RKO (cell line): Measurements from ENCODE around the gene ALKBH7.
A peak's percentile ranks its signal among the peaks of the same experiment; 100 is the strongest.

Source experiments
- DNase-seq: peaks from one replicate; pipeline ENCODE4 v3.0.0-alpha.2; 2016; ENCODE audit warnings: low spot score

ALKBH7 gene

GRCh38 chr19:6402058-6402457, 29.5 kb downstream of the ALKBH7 start:
- no peak for DNase-seq

GRCh38 chr19:6402837-6403608, 30.4 kb downstream of the ALKBH7 start:
- DNase-seq: no peak

GRCh38 chr19:6406401-6406800, 33.8 kb downstream of the ALKBH7 start:
- no peak for DNase-seq

GRCh38 chr19:6409346-6409745, 36.8 kb downstream of the ALKBH7 start:
- no peak for DNase-seq

DNA sequence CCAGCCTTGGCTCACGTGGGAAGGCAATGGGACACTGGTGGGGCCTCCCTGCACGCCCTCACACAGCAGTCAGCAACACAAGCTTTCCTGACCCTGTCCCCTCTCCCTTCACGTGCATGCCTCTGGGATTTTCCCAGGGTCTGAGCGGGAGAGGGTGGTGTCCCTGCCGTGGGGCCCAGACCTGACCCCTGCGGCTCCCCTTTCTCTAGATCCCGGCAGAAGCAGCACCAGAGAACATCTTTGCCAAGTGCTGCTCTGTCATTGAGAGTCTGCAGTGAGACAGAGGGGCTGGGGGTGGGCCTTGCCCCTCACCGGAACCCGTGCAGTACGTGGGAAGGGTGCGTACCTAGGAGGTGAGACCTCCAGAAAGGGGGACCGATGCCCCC, 39.5 kb downstream of the ALKBH7 start:
- no peak for DNase-seq

DNA sequence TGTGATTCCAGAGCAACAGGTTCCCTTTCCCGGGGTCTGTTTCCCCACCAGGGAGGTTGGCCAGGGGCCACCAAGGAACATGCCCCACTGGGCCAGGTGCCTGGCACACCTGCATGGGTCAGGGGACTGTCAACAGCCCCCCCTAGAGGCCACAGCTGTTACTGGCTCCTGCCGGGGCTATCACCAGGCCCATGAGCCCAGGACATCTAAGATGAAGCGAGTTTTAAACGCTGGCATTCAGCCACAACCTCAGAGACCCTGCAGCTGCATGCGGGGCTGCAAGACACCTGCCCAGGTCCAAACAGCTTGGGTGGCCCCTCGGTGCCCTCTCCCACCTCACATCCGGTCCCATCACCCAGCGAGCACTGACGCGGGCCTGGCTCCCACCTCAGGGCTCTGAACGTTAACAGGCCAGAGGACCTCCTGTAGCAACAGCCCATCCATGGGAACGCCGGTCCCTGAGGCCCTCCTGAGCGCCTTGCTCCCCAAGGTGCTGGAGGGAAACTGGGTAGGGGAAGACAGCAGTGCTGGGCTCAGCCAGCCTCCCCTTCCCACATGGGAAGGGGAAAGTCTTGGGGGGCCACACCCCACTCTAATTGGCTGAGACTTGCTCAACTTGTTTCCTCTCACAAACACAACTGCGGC, 40.0 kb downstream of the ALKBH7 start:
- DNase-seq: no peak

- DNase-seq: no peak
Observed at GRCh38 chr19:6413291-6413690, 40.7 kb downstream of the ALKBH7 start.

- DNase-seq: no peak
Observed at GRCh38 chr19:6413721-6414643, 41.4 kb downstream of the ALKBH7 start.

DNA sequence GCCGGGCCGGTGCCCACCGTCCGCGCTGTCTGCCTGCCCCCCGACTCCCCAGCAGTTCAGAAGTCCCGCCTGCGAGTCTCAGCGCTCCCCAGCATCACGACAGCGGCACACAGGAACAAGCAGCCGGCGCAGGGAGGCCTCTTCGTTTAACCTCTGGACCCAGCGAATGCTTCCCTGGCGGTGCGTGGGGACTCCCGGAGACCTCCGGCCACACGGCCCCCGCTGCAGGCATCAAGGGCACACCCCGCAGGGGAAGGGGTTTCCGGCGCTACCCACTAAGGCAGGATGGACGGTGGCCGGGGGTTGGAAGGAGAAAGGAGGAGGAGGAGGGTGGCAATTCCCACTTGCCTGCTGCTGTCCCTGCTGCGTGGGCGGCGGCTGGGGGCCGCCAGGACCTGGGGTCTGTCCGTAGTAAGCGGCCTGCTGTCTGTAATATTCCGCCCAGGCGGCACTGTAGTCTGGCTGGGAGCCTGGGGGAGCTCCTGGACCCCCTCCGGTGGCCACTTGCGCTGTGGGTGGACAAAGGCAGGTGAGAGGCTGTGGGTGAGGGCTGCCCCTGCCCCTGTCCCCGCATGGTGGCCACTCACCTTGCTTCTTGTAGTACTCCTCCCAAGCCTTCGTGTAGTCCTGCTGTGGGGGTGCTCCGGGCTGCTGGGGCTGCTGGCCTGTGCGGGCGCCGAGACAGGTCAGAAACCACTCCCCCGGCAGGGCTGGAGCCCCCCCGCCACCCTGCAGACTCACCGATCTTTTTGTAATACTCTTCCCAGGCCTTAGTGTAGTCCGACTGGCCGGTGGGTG, 42.4 kb downstream of the ALKBH7 start:
- no peak for DNase-seq

GRCh38 chr19:6415591-6416190, 43.1 kb downstream of the ALKBH7 start:
- DNase-seq: no peak

GRCh38 chr19:6416658-6417405, 44.2 kb downstream of the ALKBH7 start:
- no peak for DNase-seq

- peak; percentile 47 for DNase-seq
Observed at GRCh38 chr19:6417713-6418561, 45.3 kb downstream of the ALKBH7 start.

- no peak for DNase-seq
Observed at GRCh38 chr19:6418562-6418932, 46.0 kb downstream of the ALKBH7 start.

GRCh38 chr19:6421075-6422014, 48.8 kb downstream of the ALKBH7 start:
- no peak for DNase-seq

DNA sequence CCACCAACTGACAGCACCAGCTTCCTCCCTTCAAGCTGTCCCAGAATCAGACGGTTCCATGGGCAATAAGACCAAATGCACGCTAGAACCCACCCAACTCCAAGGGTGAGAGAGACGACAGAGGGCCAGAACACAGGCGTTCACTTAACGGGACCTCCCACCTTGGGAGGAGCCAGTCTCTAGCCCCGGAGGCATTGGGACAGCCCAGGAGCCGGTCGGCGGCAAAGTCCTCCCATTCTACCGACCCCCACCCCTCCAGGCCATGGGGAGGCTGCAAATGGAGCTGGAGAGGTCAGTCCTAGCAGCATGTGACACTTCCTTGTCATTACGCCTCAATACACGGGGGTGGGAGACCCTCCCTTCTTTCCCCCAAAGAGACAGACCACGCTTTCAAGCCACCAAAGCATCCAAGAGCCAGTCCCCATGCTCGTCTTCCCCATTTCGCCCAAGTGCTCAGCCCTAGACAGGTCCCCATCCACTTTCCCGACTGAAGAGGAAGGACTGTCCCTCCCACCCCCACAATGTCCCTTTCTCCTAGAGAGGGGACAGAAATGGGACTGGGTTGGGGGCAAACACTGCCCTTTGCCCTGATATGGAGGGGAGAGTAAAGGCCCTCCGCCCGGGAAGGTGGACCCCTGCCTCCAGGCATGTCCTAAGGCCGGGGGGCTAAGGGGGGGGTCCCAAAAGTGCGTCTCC, 51.1 kb downstream of the ALKBH7 start:
- DNase-seq: peak; percentile 58

GRCh38 chr19:6424195-6424938, 51.8 kb downstream of the ALKBH7 start, which contains the start of gene KHSRP:
Gene KHSRP, minus strand, starts transcription at chr19:6424811. Its CDS starts 110 bp downstream, at chr19:6424701.
- no peak for DNase-seq
